HepG2 (cell line): ENCODE measurements around the gene USP15. TPM values are rescaled to one million over a fixed set of nuclear protein-coding genes. Genes with fewer than 3 reads are reported as not detected.
A peak's percentile ranks its signal among the peaks of the same experiment; 100 is the strongest.

Experiments
- AGO2 ChIP-seq: fragments of 200-400 bp; formaldehyde crosslinking; optimal IDR thresholded peaks from 2 replicates; pipeline ENCODE3; 2017; ENCODE audit warnings: mild to moderate bottlenecking, low read depth, low read length, moderate library complexity
- ARNTL ChIP-seq: sonication (generic); formaldehyde crosslinking; IDR thresholded peaks from 2 replicates; pipeline ENCODE4 v1.4.0; 2020; ENCODE audit warnings: mild to moderate bottlenecking, missing genetic modification reagents
- CEBPB ChIP-seq: IDR thresholded peaks from 2 replicates; pipeline ENCODE4 v1.6.1; 2011; ENCODE audit warnings: low read depth, low read length, improper control_type of control experiment, borderline replicate concordance
- KAT7 ChIP-seq: IDR thresholded peaks from 2 replicates; pipeline ENCODE4 v1.6.1; 2018; ENCODE audit warnings: borderline replicate concordance, missing compliant biosample characterization
- KLF13 ChIP-seq: sonication (generic); formaldehyde crosslinking; IDR thresholded peaks from 2 replicates; pipeline ENCODE4 v1.4.0; 2020; ENCODE audit warnings: mild to moderate bottlenecking, missing genetic modification reagents
- MIER2 ChIP-seq: IDR thresholded peaks from 2 replicates; pipeline ENCODE4 v1.6.1; 2016; ENCODE audit warnings: missing biosample characterization, missing genetic modification reagents
- NKX3-1 ChIP-seq: sonication (generic); formaldehyde crosslinking; IDR thresholded peaks from 2 replicates; pipeline ENCODE4 v1.5.0; 2020; ENCODE audit warnings: missing genetic modification reagents
- PREB ChIP-seq: sonication (generic); formaldehyde crosslinking; IDR thresholded peaks from 2 replicates; pipeline ENCODE4 v1.4.0; 2020; ENCODE audit warnings: missing genetic modification reagents
- SNAPC2 ChIP-seq: sonication (generic); formaldehyde crosslinking; IDR thresholded peaks from 2 replicates; pipeline ENCODE4 v1.8.1; 2022; ENCODE audit warnings: mild to moderate bottlenecking, missing genetic modification reagents
- SNAPC5 ChIP-seq: sonication (generic); formaldehyde crosslinking; IDR thresholded peaks from 2 replicates; pipeline ENCODE4 v1.8.1; 2023; ENCODE audit warnings: mild to moderate bottlenecking, missing genetic modification reagents, borderline replicate concordance
- STAG1 ChIP-seq: sonication (generic); formaldehyde crosslinking; IDR thresholded peaks from 2 replicates; pipeline ENCODE4 v1.4.0; 2020; ENCODE audit warnings: missing genetic modification reagents
- ZNF235 ChIP-seq: sonication (generic); formaldehyde crosslinking; IDR thresholded peaks from 2 replicates; pipeline ENCODE4 v1.8.1; 2023; ENCODE audit warnings: mild to moderate bottlenecking, missing genetic modification reagents, borderline replicate concordance
- ZNF335 ChIP-seq: sonication (generic); formaldehyde crosslinking; IDR thresholded peaks from 2 replicates; pipeline ENCODE4 v1.4.0; 2020; ENCODE audit warnings: missing genetic modification reagents
- ZNF343 ChIP-seq: sonication (generic); formaldehyde crosslinking; IDR thresholded peaks from 2 replicates; pipeline ENCODE4 v1.4.0; 2020; ENCODE audit warnings: mild to moderate bottlenecking, missing genetic modification reagents
- polyA plus RNA-seq, 8 experiments: library from polyadenylated mRNA; depleted of rRNA in 3 of 8; stranded (reverse) in 7 of 8; unstranded in 1 of 8; fragments of >200 nt; fragmentation: Illumina TruSeq in 4 of 8; extraction: Trizol in 4 of 8; gene quantifications; 2 replicates each; pipeline versions ENCODE4 v1.2.1 to v1.2.3, GENCODE V29; 2011 to 2016; ENCODE audit warnings: low read depth in 4 of 8, missing spikeins in 1 of 8, mixed read lengths in 1 of 8; ENCODE audit not compliant: insufficient read depth in 1 of 8
- total RNA-seq, 5 experiments: library from RNA; depleted of rRNA; stranded (reverse); fragments of >200 nt; fragmentation: Illumina TruSeq; extraction: Trizol; gene quantifications; 2 replicates each; pipeline ENCODE4 v1.2.3, GENCODE V29; 2016; ENCODE audit warnings: low read depth in 1 of 5
- TF ChIP-seq, protein P1 (sequence below): sonication (generic); formaldehyde crosslinking; IDR thresholded peaks from 2 replicates; pipeline ENCODE4 v1.4.0; 2020; ENCODE audit warnings: missing genetic modification reagents, mild to moderate bottlenecking, borderline replicate concordance
- TF ChIP-seq, protein P2 (sequence below), 2 experiments: sonication (generic) in 1 of 2; formaldehyde crosslinking in 1 of 2; IDR thresholded peaks; 2 replicates each; pipeline versions ENCODE4 v1.6.1 to v1.9.0; 2014 to 2022; ENCODE audit warnings: antibody characterized with exemption in 1 of 2, borderline replicate concordance in 1 of 2, inconsistent platforms in 1 of 2, low read depth in 1 of 2, missing genetic modification reagents in 1 of 2

The USP15 gene
- total and polyA plus RNA-seq, 2 of the 13 experiments (the other 11 are each of a cell fraction or from before 2014, with no cell fraction given) = 17.3 to 51.7 TPM

DNA sequence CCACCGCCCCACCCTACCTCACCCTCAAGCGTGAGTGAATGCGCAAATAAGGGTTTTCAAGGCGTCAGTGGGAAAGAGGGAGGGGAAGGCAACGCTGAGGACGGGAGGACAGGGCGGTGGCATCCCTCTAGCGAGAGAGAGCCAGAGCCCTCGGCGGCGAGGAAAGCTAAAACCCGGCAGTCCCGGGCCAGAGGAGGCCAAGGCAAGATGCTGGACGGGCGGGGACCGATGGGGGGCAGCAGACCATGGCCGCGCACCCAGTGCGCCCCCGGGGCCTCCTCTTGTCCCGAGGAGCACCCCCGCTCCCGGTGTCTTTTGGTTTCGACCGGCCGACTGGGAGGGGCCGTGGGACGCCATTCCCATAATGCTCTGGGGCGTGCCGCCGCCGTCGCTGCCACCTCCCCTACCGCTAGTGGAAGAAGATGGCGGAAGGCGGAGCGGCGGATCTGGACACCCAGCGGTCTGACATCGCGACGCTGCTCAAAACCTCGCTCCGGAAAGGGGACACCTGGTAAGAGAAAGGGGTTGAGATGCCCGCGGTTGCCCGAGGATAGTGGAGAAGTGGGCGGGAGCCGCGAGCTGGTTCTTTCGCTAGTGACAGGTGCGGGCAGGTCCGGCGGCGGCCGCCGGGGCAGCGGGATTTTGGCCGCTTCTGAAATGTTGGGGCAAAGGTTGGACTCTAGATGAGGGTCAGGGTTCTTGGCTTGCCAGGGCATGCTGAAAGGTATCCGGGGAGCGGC lies at the start of gene USP15 (continued):
- TF ChIP-seq, protein P1, sequence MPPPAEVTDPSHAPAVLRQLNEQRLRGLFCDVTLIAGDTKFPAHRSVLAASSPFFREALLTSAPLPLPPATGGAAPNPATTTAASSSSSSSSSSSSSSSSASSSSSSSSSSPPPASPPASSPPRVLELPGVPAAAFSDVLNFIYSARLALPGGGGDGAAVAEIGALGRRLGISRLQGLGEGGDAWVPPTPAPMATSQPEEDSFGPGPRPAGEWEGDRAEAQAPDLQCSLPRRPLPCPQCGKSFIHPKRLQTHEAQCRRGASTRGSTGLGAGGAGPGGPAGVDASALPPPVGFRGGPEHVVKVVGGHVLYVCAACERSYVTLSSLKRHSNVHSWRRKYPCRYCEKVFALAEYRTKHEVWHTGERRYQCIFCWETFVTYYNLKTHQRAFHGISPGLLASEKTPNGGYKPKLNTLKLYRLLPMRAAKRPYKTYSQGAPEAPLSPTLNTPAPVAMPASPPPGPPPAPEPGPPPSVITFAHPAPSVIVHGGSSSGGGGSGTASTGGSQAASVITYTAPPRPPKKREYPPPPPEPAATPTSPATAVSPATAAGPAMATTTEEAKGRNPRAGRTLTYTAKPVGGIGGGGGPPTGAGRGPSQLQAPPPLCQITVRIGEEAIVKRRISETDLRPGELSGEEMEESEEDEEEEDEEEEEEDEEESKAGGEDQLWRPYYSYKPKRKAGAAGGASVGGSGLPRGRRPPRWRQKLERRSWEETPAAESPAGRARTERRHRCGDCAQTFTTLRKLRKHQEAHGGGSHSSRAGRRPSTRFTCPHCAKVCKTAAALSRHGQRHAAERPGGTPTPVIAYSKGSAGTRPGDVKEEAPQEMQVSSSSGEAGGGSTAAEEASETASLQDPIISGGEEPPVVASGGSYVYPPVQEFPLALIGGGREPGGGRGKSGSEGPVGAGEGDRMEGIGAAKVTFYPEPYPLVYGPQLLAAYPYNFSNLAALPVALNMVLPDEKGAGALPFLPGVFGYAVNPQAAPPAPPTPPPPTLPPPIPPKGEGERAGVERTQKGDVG = peak; percentile 86; the same call in 1 of the 2 replicates
- TF ChIP-seq ZNF235 = peak; percentile 68; the same call in 1 of the 2 replicates
- TF ChIP-seq SNAPC2 (CRISPR knock-in tag) = no peak; the same call in 1 of the 2 replicates
- TF ChIP-seq CEBPB = no peak
- no peak; the same call in 1 of the 2 replicates for TF ChIP-seq STAG1 (CRISPR knock-in tag)
- 0 out of 2 replicates have a peak, but pooled peaks have one; percentile 3 for TF ChIP-seq NKX3-1
- TF ChIP-seq PREB (CRISPR knock-in tag) = no peak
- no peak for TF ChIP-seq KLF13
- TF ChIP-seq ZNF343 (CRISPR knock-in tag) = peak; percentile 80; the same call in 1 of the 2 replicates
- TF ChIP-seq, protein P2, sequence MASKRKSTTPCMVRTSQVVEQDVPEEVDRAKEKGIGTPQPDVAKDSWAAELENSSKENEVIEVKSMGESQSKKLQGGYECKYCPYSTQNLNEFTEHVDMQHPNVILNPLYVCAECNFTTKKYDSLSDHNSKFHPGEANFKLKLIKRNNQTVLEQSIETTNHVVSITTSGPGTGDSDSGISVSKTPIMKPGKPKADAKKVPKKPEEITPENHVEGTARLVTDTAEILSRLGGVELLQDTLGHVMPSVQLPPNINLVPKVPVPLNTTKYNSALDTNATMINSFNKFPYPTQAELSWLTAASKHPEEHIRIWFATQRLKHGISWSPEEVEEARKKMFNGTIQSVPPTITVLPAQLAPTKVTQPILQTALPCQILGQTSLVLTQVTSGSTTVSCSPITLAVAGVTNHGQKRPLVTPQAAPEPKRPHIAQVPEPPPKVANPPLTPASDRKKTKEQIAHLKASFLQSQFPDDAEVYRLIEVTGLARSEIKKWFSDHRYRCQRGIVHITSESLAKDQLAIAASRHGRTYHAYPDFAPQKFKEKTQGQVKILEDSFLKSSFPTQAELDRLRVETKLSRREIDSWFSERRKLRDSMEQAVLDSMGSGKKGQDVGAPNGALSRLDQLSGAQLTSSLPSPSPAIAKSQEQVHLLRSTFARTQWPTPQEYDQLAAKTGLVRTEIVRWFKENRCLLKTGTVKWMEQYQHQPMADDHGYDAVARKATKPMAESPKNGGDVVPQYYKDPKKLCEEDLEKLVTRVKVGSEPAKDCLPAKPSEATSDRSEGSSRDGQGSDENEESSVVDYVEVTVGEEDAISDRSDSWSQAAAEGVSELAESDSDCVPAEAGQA (IDR thresholded peaks at IDR 0.05; ENCODE audit: low read depth) = peak; percentile 87
- TF ChIP-seq, protein P2 (CRISPR knock-in tag; IDR thresholded peaks at IDR 0.05; ENCODE audit: borderline replicate concordance) = no peak
- peak; percentile 56 for TF ChIP-seq AGO2
- TF ChIP-seq SNAPC5 (CRISPR knock-in tag) = no peak
- TF ChIP-seq KAT7 (CRISPR knock-in tag) = peak; percentile 39; the same call in 1 of the 2 replicates
- TF ChIP-seq ARNTL (CRISPR knock-in tag) = peak; percentile 72
- TF ChIP-seq ZNF335 (CRISPR knock-in tag) = peak; percentile 77; the same call in 1 of the 2 replicates
- peak; percentile 66; the same call in 1 of the 2 replicates for TF ChIP-seq MIER2 (CRISPR knock-in tag)
